A549 treated with ZK216348 at 1 μM for 4 hours (cell line): ENCODE data around the gene TSPYL1. TPM values are rescaled to one million over a fixed set of nuclear protein-coding genes. Genes with fewer than 3 reads are reported as not detected.

ENCODE experiments used
- total RNA-seq: library from RNA; stranded (reverse); fragments of 200-300 nt; extraction: Qiagen RNA extraction; gene quantifications from 5 replicates; pipeline ENCODE4 v1.2.3, GENCODE V29; 2022; ENCODE audit warnings: low read depth

TSPYL1 gene
- 24.3 to 34.9 TPM (median 30.2 TPM) in 5 replicates for total RNA-seq

GRCh38 chr6:116279232-116280160 lies at the start of gene TSPYL1:
TSPYL1 (minus strand) TSS chr6:116279930; CDS start chr6:116279830, 100 bp downstream.

GRCh38 chr6:116253505-116254296 lies 26.0 kb downstream of the TSPYL1 start, which contains the start of gene TSPYL4:
TSPYL4 (minus strand) TSS chr6:116254075; CDS start chr6:116254008, 67 bp downstream.

Other genes with a start within 250 kb of the TSPYL1 start
- 0.93 to 1.7 TPM (median 1.3 TPM) in 5 replicates for gene FRK, start 219.0 kb downstream of the TSPYL1 start, total RNA-seq
- 21.6 to 32.8 TPM (median 28.3 TPM) in 5 replicates for gene NT5DC1, start 179.1 kb downstream of the TSPYL1 start, total RNA-seq
- not detected in 5 replicates for gene COL10A1, start 153.8 kb downstream of the TSPYL1 start, total RNA-seq
- gene TSPYL4, start 25.9 kb downstream of the TSPYL1 start, total RNA-seq: 2.8 to 3.7 TPM (median 3.2 TPM) in 5 replicates
- gene DSE, start 91.0 kb upstream of the TSPYL1 start, total RNA-seq: 11.3 to 16.7 TPM (median 15.1 TPM) in 5 replicates
- gene CALHM6, start 181.4 kb upstream of the TSPYL1 start, total RNA-seq: not detected in 5 replicates
- 0.05 to 0.07 TPM (median 0.06 TPM) in 5 replicates for gene CALHM5, start 231.7 kb upstream of the TSPYL1 start, total RNA-seq